ENCODE data around the gene EML1.
A peak's percentile ranks its signal among the peaks of the same experiment; 100 is the strongest.

The EML1 gene

GRCh38 chr14:99788713-99789112, 4.5 kb upstream of the EML1 start:
- H3K27ac Mint-ChIP-seq, result no peak overlapping the region
- H3K4me3 Mint-ChIP-seq, result no peak overlapping the region
- peaks cover 24% of the 10 kb centered on the region for H3K4me1 Mint-ChIP-seq
- H3K36me3 Mint-ChIP-seq, result no peaks in the 10 kb centered on the region
- H3K27me3 Mint-ChIP-seq, result no peaks in the 10 kb centered on the region
- H3K9me3 Mint-ChIP-seq, result no peaks in the 10 kb centered on the region

GRCh38 chr14:99789581-99789980, 3.6 kb upstream of the EML1 start:
- Mint-ChIP-seq H3K4me3 (no peak overlapping the region), H3K4me1 (peaks cover 31% of the 10 kb centered on the region), H3K9me3 (no peaks in the 10 kb centered on the region), H3K27me3 (no peaks in the 10 kb centered on the region), H3K36me3 (no peaks in the 10 kb centered on the region), H3K27ac (no peak overlapping the region)

GRCh38 chr14:99790201-99790977, 2.8 kb upstream of the EML1 start:
- H3K9me3 Mint-ChIP-seq, result no peaks in the 10 kb centered on the region
- H3K36me3 Mint-ChIP-seq, result no peaks in the 10 kb centered on the region
- peaks cover 32% of the 10 kb centered on the region for H3K4me1 Mint-ChIP-seq
- no peak overlapping the region for H3K4me3 Mint-ChIP-seq
- H3K27me3 Mint-ChIP-seq, result no peaks in the 10 kb centered on the region
- H3K27ac Mint-ChIP-seq, result peak overlapping the region; percentile 19

- Mint-ChIP-seq H3K4me3 (no peak overlapping the region), H3K27ac (no peak overlapping the region), H3K9me3 (no peaks in the 10 kb centered on the region), H3K36me3 (no peaks in the 10 kb centered on the region), H3K4me1 (peaks cover 32% of the 10 kb centered on the region), H3K27me3 (no peaks in the 10 kb centered on the region)
These were observed 2.2 kb upstream of the EML1 start for GRCh38 chr14:99790978-99791376.

- H3K4me1 Mint-ChIP-seq, result peaks cover 32% of the 10 kb centered on the region
- H3K4me3 Mint-ChIP-seq, result peak overlapping the region; percentile 3
- H3K27me3 Mint-ChIP-seq, result no peaks in the 10 kb centered on the region
- H3K36me3 Mint-ChIP-seq, result no peaks in the 10 kb centered on the region
- no peak overlapping the region for H3K27ac Mint-ChIP-seq
- no peaks in the 10 kb centered on the region for H3K9me3 Mint-ChIP-seq
These were observed 1.6 kb upstream of the EML1 start for GRCh38 chr14:99791476-99792209.

- H3K27me3 Mint-ChIP-seq, result peaks cover 2% of the 10 kb centered on the region
- H3K4me1 Mint-ChIP-seq, result peaks cover 32% of the 10 kb centered on the region
- peak overlapping the region; percentile 63 for H3K4me3 Mint-ChIP-seq
- no peaks in the 10 kb centered on the region for H3K9me3 Mint-ChIP-seq
- H3K27ac Mint-ChIP-seq, result peak overlapping the region; percentile 20
- no peaks in the 10 kb centered on the region for H3K36me3 Mint-ChIP-seq
These were observed 1.0 kb upstream of the EML1 start for GRCh38 chr14:99792210-99792535.

GRCh38 chr14:99792551-99793212, 531 bp upstream of the EML1 start:
- peaks cover 2% of the 10 kb centered on the region for H3K27me3 Mint-ChIP-seq
- H3K9me3 Mint-ChIP-seq, result no peaks in the 10 kb centered on the region
- H3K4me1 Mint-ChIP-seq, result peaks cover 32% of the 10 kb centered on the region
- peak overlapping the region; percentile 63 for H3K4me3 Mint-ChIP-seq
- H3K36me3 Mint-ChIP-seq, result no peaks in the 10 kb centered on the region
- H3K27ac Mint-ChIP-seq, result peak overlapping the region; percentile 20

- H3K4me3 Mint-ChIP-seq, result peak overlapping the region; percentile 70
- H3K27me3 Mint-ChIP-seq, result peaks cover 4% of the 10 kb centered on the region
- H3K36me3 Mint-ChIP-seq, result no peaks in the 10 kb centered on the region
- H3K9me3 Mint-ChIP-seq, result no peaks in the 10 kb centered on the region
- H3K4me1 Mint-ChIP-seq, result peaks cover 32% of the 10 kb centered on the region
- no peak overlapping the region for H3K27ac Mint-ChIP-seq
These were observed 1.1 kb downstream of the EML1 start for GRCh38 chr14:99794151-99794780.

- Mint-ChIP-seq H3K27me3 (peaks cover 4% of the 10 kb centered on the region), H3K4me1 (peaks cover 28% of the 10 kb centered on the region), H3K4me3 (peak overlapping the region; percentile 43), H3K27ac (no peak overlapping the region), H3K9me3 (no peaks in the 10 kb centered on the region), H3K36me3 (no peaks in the 10 kb centered on the region)
These were observed 1.8 kb downstream of the EML1 start for GRCh38 chr14:99795046-99795445.

- Mint-ChIP-seq H3K27ac (no peak overlapping the region), H3K27me3 (peaks cover 8% of the 10 kb centered on the region), H3K9me3 (no peaks in the 10 kb centered on the region)
These were observed 4.0 kb downstream of the EML1 start for GRCh38 chr14:99797231-99797630.

GRCh38 chr14:99800781-99801180, 7.6 kb downstream of the EML1 start:
- H3K4me1 Mint-ChIP-seq, result no peaks in the 10 kb centered on the region
- H3K4me3 Mint-ChIP-seq, result no peak overlapping the region
- H3K9me3 Mint-ChIP-seq, result no peaks in the 10 kb centered on the region
- H3K36me3 Mint-ChIP-seq, result no peaks in the 10 kb centered on the region
- H3K27me3 Mint-ChIP-seq, result peaks cover 8% of the 10 kb centered on the region
- no peak overlapping the region for H3K27ac Mint-ChIP-seq

More at GRCh38 chr14:99797231-99797630, 4.0 kb downstream of the EML1 start:
- H3K4me1 Mint-ChIP-seq, result peaks cover 12% of the 10 kb centered on the region
- H3K4me3 Mint-ChIP-seq, result no peak overlapping the region
- H3K36me3 Mint-ChIP-seq, result no peaks in the 10 kb centered on the region

GRCh38 chr14:99802301-99803105, 9.3 kb downstream of the EML1 start:
- Mint-ChIP-seq H3K27me3 (peaks cover 6% of the 10 kb centered on the region), H3K27ac (no peak overlapping the region), H3K4me1 (no peaks in the 10 kb centered on the region), H3K4me3 (no peak overlapping the region), H3K9me3 (no peaks in the 10 kb centered on the region), H3K36me3 (no peaks in the 10 kb centered on the region)

- H3K4me3 Mint-ChIP-seq, result no peak overlapping the region
- no peak overlapping the region for H3K27ac Mint-ChIP-seq
- H3K36me3 Mint-ChIP-seq, result no peaks in the 10 kb centered on the region
- no peaks in the 10 kb centered on the region for H3K9me3 Mint-ChIP-seq
- H3K27me3 Mint-ChIP-seq, result peaks cover 4% of the 10 kb centered on the region
- no peaks in the 10 kb centered on the region for H3K4me1 Mint-ChIP-seq
These were observed 10.0 kb downstream of the EML1 start for GRCh38 chr14:99803106-99803775.

GRCh38 chr14:99803803-99804202, 10.6 kb downstream of the EML1 start:
- Mint-ChIP-seq H3K27me3 (peaks cover 4% of the 10 kb centered on the region), H3K36me3 (no peaks in the 10 kb centered on the region), H3K9me3 (no peaks in the 10 kb centered on the region), H3K4me3 (no peak overlapping the region), H3K27ac (no peak overlapping the region), H3K4me1 (no peaks in the 10 kb centered on the region)
